ENCODE data around the gene FCN1. TPM values are rescaled to one million over a fixed set of nuclear protein-coding genes. Genes with fewer than 3 reads are reported as not detected.

Gene FCN1
- total RNA-seq, 4 donors from 2014 or later: 0.46 to 3.4 (median 1.6) TPM

- H3K9me3 ChIP-seq: no peaks in the 10 kb centered on the region
- no peak overlapping the region for H3K27ac ChIP-seq
- no peak for TF ChIP-seq CTCF (IDR thresholded peaks at IDR 0.05 in 4 of 5, conservative IDR thresholded peaks at IDR 0.05 in 1 of 5)
- no peak for TF ChIP-seq POLR2A (IDR thresholded peaks at IDR 0.05)
- no peaks in the 10 kb centered on the region for H3K4me1 ChIP-seq
- DNase-seq (no peak), ATAC-seq (no peak)
- in situ Hi-C loops (cut with MboI; ENCODE audit: low sequenced_read_pairs in 4 of 4): no loop called here
- H3K36me3 ChIP-seq: no peaks in the 10 kb centered on the region
- no peak overlapping the region for H3K4me3 ChIP-seq
- intact Hi-C loops (cut with DNase I; ENCODE audit: low total_unique reads): no loop called here
- H3K27me3 ChIP-seq: peaks cover 0 to 3% (median 1%) of the 10 kb centered on the region in 3 donors
Measured at GRCh38 chr9:134914501-134914834, 3.2 kb downstream of the FCN1 start.

DNA sequence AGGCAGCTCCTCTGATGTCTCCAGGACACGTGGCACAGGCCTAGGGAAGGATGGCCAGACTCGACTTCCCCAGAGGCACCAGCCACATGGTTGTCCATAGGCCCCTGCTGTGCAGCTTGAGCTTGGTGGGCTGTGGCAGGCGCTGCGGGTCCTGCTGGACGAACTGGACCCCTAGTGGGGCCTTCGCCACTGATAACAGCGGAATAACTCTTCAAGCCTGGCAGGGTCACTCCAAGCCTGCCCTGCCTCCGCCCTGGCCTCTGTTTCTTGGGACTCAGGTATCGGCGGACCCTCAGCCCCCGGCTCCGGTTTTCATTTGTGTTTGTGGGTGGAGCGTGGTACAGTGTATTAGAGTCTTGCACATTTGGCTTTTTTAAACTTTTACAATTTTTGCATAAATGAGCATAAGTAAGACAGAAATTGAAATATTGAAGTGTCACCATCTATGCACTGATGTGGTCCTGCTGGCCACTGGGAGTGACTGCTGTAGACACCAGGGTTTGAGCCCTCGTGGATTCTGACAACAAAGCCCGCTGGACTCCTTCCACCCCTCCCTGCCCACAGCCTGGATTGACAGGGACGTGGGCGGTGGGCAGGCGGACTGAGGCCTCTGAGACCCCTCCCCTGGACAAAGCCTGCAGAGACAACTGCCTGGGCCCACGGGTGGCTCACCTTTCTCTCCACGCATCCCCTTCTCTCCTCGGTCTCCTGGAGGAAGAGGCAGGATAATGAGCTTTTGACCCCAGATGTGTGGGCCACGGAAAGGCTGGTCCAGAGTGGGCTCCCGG lies 3.8 kb downstream of the FCN1 start:
- peaks cover 0 to 3% (median 0%) of the 10 kb centered on the region in 3 donors for H3K27me3 ChIP-seq
- TF ChIP-seq CTCF (IDR thresholded peaks at IDR 0.05 in 4 of 5, conservative IDR thresholded peaks at IDR 0.05 in 1 of 5) (no peak), POLR2A (IDR thresholded peaks at IDR 0.05) (no peak)
- in situ Hi-C loops (cut with MboI; ENCODE audit: low sequenced_read_pairs in 4 of 4): no loop called here

DNA sequence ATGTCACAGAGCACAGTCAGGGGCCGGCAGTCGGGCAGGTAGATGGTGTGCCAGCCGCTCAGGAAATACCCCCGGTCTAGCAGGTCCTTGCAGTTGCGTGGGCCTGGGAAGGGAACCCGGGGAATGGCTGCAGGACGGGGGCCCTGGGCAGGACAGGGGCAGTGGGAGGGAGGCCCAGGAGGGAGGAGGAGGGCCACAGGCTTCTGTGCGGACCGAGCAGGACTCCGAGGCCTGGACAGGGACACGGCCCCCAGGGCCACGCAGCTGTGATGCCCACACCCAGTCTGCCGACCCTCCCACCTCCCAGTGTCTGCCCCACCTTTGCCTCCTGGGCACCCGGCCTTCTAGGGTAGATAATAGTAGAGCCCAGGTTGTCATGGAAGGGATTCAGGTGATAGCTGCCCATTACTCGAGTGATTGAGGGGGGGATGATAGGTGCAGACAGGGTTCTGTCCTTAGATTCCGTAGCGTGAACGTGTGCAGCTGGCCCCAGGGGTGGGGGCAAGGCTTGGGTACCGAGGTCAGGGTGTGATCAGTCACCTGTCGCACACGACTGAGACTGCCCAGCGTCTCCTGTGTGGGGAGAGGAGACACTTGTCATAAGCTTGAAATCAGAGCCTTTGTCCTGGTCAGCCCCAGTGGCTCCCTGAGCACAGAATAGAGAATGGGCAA lies 4.5 kb downstream of the FCN1 start:
- no peaks in the 10 kb centered on the region for H3K9me3 ChIP-seq
- H3K36me3 ChIP-seq: no peaks in the 10 kb centered on the region
- ATAC-seq (no peak), DNase-seq (no peak)
- in situ Hi-C loops (cut with MboI; ENCODE audit: low sequenced_read_pairs in 4 of 4) (no loop called here), intact Hi-C loops (cut with DNase I; ENCODE audit: low total_unique reads) (no loop called here)
- H3K4me1 ChIP-seq: no peaks in the 10 kb centered on the region
- no peak overlapping the region for H3K27ac ChIP-seq
- TF ChIP-seq POLR2A (IDR thresholded peaks at IDR 0.05): no peak
- TF ChIP-seq CTCF (IDR thresholded peaks at IDR 0.05 in 4 of 5, conservative IDR thresholded peaks at IDR 0.05 in 1 of 5): no peak
- H3K4me3 ChIP-seq: no peak overlapping the region
- peaks cover 0 to 3% (median 0%) of the 10 kb centered on the region in 3 donors for H3K27me3 ChIP-seq

More for the DNA sequence above, 3.8 kb downstream of the FCN1 start:
- Histone ChIP-seq H3K4me3 (no peak overlapping the region), H3K36me3 (no peaks in the 10 kb centered on the region), H3K4me1 (no peaks in the 10 kb centered on the region), H3K27ac (no peak overlapping the region), H3K9me3 (no peaks in the 10 kb centered on the region)
- intact Hi-C loops (cut with DNase I; ENCODE audit: low total_unique reads): no loop called here
- DNase-seq (no peak), ATAC-seq (no peak)

DNA sequence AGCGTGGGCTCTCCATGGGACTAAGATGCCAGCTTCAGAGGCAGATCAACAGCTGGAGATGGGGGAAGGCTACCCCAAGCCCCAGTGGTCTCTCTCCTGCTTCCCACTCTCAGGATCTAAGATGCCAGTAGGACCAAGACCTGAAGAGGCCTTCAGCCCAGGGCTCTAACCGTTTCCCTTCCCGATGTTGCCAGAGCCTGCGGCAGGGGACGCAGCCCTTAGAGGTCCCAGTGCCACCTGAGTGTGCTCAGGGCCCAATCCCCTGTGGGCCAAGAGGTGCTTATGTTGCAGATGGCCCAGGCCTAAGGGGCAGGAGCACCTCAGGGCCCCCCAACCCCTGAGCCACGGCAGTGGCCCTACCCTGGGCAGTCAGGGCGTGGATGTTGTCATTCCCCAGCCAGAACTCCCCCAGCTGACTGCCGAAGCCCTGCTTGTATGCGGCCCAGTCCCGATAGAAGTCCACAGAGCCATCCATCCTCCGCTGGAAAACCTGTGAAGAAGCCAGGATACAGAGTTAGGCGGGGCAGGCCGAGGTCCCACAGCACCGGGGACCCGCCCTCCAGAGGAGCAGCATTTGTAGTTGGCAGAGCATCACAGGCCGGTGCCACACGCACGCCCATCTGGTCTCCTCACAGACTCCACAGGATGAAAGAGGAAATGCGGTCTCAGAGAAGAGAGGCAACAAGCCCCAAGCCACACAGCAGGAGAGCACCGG lies 5.4 kb downstream of the FCN1 start:
- Histone ChIP-seq H3K9me3 (no peaks in the 10 kb centered on the region), H3K4me1 (no peaks in the 10 kb centered on the region), H3K27ac (no peak overlapping the region), H3K27me3 (peaks cover 0 to 3% (median 0%) of the 10 kb centered on the region in 3 donors), H3K4me3 (no peak overlapping the region), H3K36me3 (no peaks in the 10 kb centered on the region)
- TF ChIP-seq POLR2A (IDR thresholded peaks at IDR 0.05) (no peak), CTCF (IDR thresholded peaks at IDR 0.05 in 4 of 5, conservative IDR thresholded peaks at IDR 0.05 in 1 of 5) (no peak)
- intact Hi-C loops (cut with DNase I; ENCODE audit: low total_unique reads) (no loop called here), in situ Hi-C loops (cut with MboI; ENCODE audit: low sequenced_read_pairs in 4 of 4) (no loop called here)
- DNase-seq (no peak), ATAC-seq (no peak)
